GM12878 (cell line): ENCODE data around the gene ARHGAP15. TPM values are rescaled to one million over a fixed set of nuclear protein-coding genes. Genes with fewer than 3 reads are reported as not detected.
A peak's percentile ranks its signal among the peaks of the same experiment; 100 is the strongest.

Source experiments
- BACH1 ChIP-seq: fragments of 450-650 bp; IDR thresholded peaks from 2 replicates; pipeline ENCODE4 v1.6.1; 2017; ENCODE audit warnings: mild to moderate bottlenecking, borderline replicate concordance
- CHD4 ChIP-seq: fragments of 200-600 bp; sonication (generic); IDR thresholded peaks from 2 replicates; pipeline ENCODE4 v1.6.1; 2016; ENCODE audit warnings: mild to moderate bottlenecking
- DPF2 ChIP-seq: fragments of 450-650 bp; IDR thresholded peaks from 2 replicates; pipeline ENCODE4 v1.6.1; 2017; ENCODE audit warnings: mild to moderate bottlenecking
- EED ChIP-seq: sonication (generic); IDR thresholded peaks from 2 replicates; pipeline ENCODE4 v1.6.1; 2016; ENCODE audit warnings: antibody characterized with exemption, low read depth
- EGR1 ChIP-seq, 2 experiments: IDR thresholded peaks; 1 replicate in 1 of 2; 2 replicates in 1 of 2; pipeline ENCODE4 v1.6.1; 2011 to 2012; ENCODE audit warnings: low read depth in 2 of 2, low read length in 2 of 2, borderline replicate concordance in 1 of 2, mild to moderate bottlenecking in 1 of 2, moderate library complexity in 1 of 2
- HDAC6 ChIP-seq: fragments of 200-600 bp; sonication (generic); IDR thresholded peaks from one replicate; pipeline ENCODE4 v1.8.0; 2017; ENCODE audit warnings: antibody characterized with exemption; ENCODE audit not compliant: unreplicated experiment
- HDGF ChIP-seq: fragments of 450-650 bp; IDR thresholded peaks from 2 replicates; pipeline ENCODE4 v1.6.1; 2016; ENCODE audit warnings: antibody characterized with exemption
- IKZF2 ChIP-seq, 2 experiments: fragments of 450-650 bp; IDR thresholded peaks; 2 replicates each; pipeline ENCODE4 v1.6.1; 2017; ENCODE audit warnings: mild to moderate bottlenecking in 2 of 2, moderate library complexity in 2 of 2
- KDM1A ChIP-seq: fragments of 200-600 bp; sonication (generic); IDR thresholded peaks from 2 replicates; pipeline ENCODE4 v1.6.1; 2016; ENCODE audit warnings: borderline replicate concordance
- MXI1 ChIP-seq: fragments of 150-350 bp; IDR thresholded peaks from 2 replicates; pipeline ENCODE4 v1.6.1; 2011; ENCODE audit warnings: low read depth, mild to moderate bottlenecking, inconsistent platforms, low read length, improper control_type of control experiment
- NFYA ChIP-seq: IDR thresholded peaks from 2 replicates; pipeline ENCODE4 v1.6.1; 2011; ENCODE audit warnings: low read depth, mild to moderate bottlenecking, low read length, improper control_type of control experiment, borderline replicate concordance
- POLR2AphosphoS2 ChIP-seq: IDR thresholded peaks from 2 replicates; pipeline ENCODE4 v1.6.1; 2011; ENCODE audit warnings: low read depth, mild to moderate bottlenecking, low read length, improper control_type of control experiment, moderate library complexity
- RELA ChIP-seq: fragments of 450-650 bp; IDR thresholded peaks from 2 replicates; pipeline ENCODE4 v1.8.0; 2014; ENCODE audit warnings: borderline replicate concordance; ENCODE audit not compliant: partially characterized antibody
- RUNX3 ChIP-seq: IDR thresholded peaks from 2 replicates; pipeline ENCODE4 v1.6.1; 2012; ENCODE audit warnings: low read length, inconsistent platforms
- SIX5 ChIP-seq: IDR thresholded peaks from 2 replicates; pipeline ENCODE4 v1.6.1; 2011; ENCODE audit warnings: mild to moderate bottlenecking, low read depth, low read length, moderate library complexity; ENCODE audit not compliant: severe bottlenecking
- SREBF1 ChIP-seq: IDR thresholded peaks from 2 replicates; pipeline ENCODE4 v1.6.1; 2012; ENCODE audit warnings: mild to moderate bottlenecking, low read length
- YY1 ChIP-seq: IDR thresholded peaks from 2 replicates; pipeline ENCODE4 v1.6.1; 2011; ENCODE audit warnings: low read depth, mild to moderate bottlenecking, low read length
- ZNF207 ChIP-seq: fragments of 450-650 bp; IDR thresholded peaks from 2 replicates; pipeline ENCODE4 v1.6.1; 2014; ENCODE audit warnings: antibody characterized with exemption, mild to moderate bottlenecking, borderline replicate concordance
- ZNF217 ChIP-seq: fragments of 450-650 bp; IDR thresholded peaks from 2 replicates; pipeline ENCODE4 v1.6.1; 2017; ENCODE audit warnings: antibody characterized with exemption, mild to moderate bottlenecking
- ZNF384 ChIP-seq: IDR thresholded peaks from 2 replicates; pipeline ENCODE4 v1.6.1; 2012; ENCODE audit warnings: low read depth, mild to moderate bottlenecking, low read length, improper control_type of control experiment, borderline replicate concordance
- ZSCAN29 ChIP-seq: fragments of 450-650 bp; IDR thresholded peaks from 2 replicates; pipeline ENCODE4 v1.6.1; 2017; ENCODE audit warnings: mild to moderate bottlenecking, moderate library complexity
- polyA plus RNA-seq, 11 experiments: library from polyadenylated mRNA; depleted of rRNA in 4 of 11; unstranded in 6 of 11; stranded (reverse) in 5 of 11; fragments of >200 nt; fragmentation: Nextera tagmentation in 4 of 11; fragmentation: Illumina TruSeq in 1 of 11; extraction: Ambion mirVana in 4 of 11; extraction: Trizol in 1 of 11; gene quantifications; 1 replicate in 1 of 11; 2 replicates in 10 of 11; pipeline versions ENCODE4 v1.2.1 to v1.2.3, GENCODE V29; 2011 to 2016; ENCODE audit warnings: inconsistent platforms in 2 of 11, missing spikeins in 2 of 11, low read depth in 1 of 11
- total RNA-seq, 4 experiments: library from RNA; depleted of rRNA in 3 of 4; stranded (reverse); fragments of >200 nt in 3 of 4; fragmentation: Illumina TruSeq in 1 of 4; extraction: Trizol in 1 of 4; gene quantifications; 2 replicates each; pipeline versions ENCODE4 v1.2.1 to v1.2.3, GENCODE V29; 2013 to 2021
- TF ChIP-seq, protein P1 (sequence below): fragments of 450-650 bp; IDR thresholded peaks from 2 replicates; pipeline ENCODE4 v1.6.1; 2016; ENCODE audit warnings: mild to moderate bottlenecking, moderate library complexity, borderline replicate concordance
- TF ChIP-seq, protein P2 (sequence below): fragments of 450-650 bp; IDR thresholded peaks from 2 replicates; pipeline ENCODE4 v1.6.1; 2016; ENCODE audit warnings: mild to moderate bottlenecking
- TF ChIP-seq, protein P3 (sequence below), 3 experiments: IDR thresholded peaks in 2 of 3; conservative IDR thresholded peaks in 1 of 3; 2 replicates each; pipeline ENCODE4 v1.5.1; 2011; ENCODE audit warnings: low read depth in 3 of 3, low read length in 3 of 3, mild to moderate bottlenecking in 3 of 3, control low read depth in 2 of 3, moderate library complexity in 2 of 3, inconsistent platforms in 1 of 3, mixed read lengths in 1 of 3; ENCODE audit not compliant: control insufficient read depth in 2 of 3, insufficient read depth in 1 of 3; ENCODE audit errors: extremely low read depth in 1 of 3

The ARHGAP15 gene
- total and polyA plus RNA-seq, 10 of the 15 experiments (the other 5 are each of a cell fraction or from before 2014, with no cell fraction given) = 38.0 to 92.6 (median 66.7) TPM

DNA sequence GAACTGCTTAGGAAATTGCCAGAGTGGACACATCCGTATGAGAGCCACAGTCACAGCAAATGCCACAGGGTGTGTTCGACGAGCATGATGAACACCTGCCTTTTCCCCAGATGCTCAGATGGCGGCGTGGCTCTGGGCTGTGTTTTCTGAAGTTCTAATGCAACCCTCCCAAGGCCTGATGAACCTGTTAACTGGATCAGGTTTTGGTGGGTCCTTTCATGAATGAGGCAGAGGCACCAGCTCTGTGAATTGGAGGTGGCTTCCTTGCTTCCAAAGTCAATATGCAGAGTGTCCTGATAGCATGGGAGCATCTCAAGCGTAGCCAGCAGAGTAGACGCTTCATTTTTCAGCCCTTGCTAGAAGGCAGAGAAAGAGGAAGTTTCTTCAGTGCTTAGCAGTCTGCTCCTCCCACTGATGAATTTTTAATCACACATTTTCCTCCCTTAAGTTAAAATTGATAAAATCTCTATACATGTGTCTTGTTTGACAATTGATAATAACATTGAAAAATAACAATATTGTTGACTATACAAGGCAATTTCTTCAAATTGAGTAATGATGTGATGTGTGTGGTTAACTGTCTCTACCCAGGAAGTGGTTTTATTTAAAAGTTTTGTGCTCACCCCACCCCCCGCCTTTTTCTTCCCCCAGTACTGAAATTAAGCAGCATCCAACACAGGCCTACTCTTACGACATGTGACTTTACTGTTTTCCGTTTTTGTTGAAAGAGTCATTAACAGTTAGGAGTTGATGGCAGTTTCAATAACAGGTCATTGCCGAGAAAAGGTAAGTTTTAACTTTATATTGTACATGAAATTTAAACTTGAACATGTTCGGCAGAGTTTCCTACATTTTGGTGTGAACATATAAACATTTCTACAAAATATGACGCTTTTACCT is at the start of gene ARHGAP15 (continued):
- TF ChIP-seq EED (peak; percentile 44), KDM1A (no peak), RELA (peak; percentile 45), EGR1 (IDR thresholded peaks at IDR 0.05; ENCODE audit: borderline replicate concordance in 1 of 2, low read depth in 2 of 2, low read length in 2 of 2) (0 out of 3 replicates have a peak, but pooled peaks of 1 of the 2 experiments have one; percentile 14), BACH1 (0 out of 2 replicates have a peak, but pooled peaks have one; percentile 5), SIX5 (no peak), IKZF2 (IDR thresholded peaks at IDR 0.05) (peak; percentile 55 to 57; a peak in 3 of 4 replicates), ZSCAN29 (no peak), HDAC6 (no peak), ZNF384 (no peak), ZNF207 (peak; percentile 57; the same call in 1 of the 2 replicates), DPF2 (peak; percentile 83), HDGF (no peak), NFYA (no peak), ZNF217 (peak; percentile 20; the same call in 1 of the 2 replicates), SREBF1 (no peak), MXI1 (peak; percentile 46), CHD4 (no peak), POLR2AphosphoS2 (no peak), YY1 (peak; percentile 86), RUNX3 (peak; percentile 98)
- TF ChIP-seq, protein P1, sequence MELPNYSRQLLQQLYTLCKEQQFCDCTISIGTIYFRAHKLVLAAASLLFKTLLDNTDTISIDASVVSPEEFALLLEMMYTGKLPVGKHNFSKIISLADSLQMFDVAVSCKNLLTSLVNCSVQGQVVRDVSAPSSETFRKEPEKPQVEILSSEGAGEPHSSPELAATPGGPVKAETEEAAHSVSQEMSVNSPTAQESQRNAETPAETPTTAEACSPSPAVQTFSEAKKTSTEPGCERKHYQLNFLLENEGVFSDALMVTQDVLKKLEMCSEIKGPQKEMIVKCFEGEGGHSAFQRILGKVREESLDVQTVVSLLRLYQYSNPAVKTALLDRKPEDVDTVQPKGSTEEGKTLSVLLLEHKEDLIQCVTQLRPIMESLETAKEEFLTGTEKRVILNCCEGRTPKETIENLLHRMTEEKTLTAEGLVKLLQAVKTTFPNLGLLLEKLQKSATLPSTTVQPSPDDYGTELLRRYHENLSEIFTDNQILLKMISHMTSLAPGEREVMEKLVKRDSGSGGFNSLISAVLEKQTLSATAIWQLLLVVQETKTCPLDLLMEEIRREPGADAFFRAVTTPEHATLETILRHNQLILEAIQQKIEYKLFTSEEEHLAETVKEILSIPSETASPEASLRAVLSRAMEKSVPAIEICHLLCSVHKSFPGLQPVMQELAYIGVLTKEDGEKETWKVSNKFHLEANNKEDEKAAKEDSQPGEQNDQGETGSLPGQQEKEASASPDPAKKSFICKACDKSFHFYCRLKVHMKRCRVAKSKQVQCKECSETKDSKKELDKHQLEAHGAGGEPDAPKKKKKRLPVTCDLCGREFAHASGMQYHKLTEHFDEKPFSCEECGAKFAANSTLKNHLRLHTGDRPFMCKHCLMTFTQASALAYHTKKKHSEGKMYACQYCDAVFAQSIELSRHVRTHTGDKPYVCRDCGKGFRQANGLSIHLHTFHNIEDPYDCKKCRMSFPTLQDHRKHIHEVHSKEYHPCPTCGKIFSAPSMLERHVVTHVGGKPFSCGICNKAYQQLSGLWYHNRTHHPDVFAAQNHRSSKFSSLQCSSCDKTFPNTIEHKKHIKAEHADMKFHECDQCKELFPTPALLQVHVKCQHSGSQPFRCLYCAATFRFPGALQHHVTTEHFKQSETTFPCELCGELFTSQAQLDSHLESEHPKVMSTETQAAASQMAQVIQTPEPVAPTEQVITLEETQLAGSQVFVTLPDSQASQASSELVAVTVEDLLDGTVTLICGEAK = no peak
- TF ChIP-seq, protein P2, sequence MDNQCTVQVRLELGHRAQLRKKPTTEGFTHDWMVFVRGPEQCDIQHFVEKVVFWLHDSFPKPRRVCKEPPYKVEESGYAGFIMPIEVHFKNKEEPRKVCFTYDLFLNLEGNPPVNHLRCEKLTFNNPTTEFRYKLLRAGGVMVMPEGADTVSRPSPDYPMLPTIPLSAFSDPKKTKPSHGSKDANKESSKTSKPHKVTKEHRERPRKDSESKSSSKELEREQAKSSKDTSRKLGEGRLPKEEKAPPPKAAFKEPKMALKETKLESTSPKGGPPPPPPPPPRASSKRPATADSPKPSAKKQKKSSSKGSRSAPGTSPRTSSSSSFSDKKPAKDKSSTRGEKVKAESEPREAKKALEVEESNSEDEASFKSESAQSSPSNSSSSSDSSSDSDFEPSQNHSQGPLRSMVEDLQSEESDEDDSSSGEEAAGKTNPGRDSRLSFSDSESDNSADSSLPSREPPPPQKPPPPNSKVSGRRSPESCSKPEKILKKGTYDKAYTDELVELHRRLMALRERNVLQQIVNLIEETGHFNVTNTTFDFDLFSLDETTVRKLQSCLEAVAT = peak; percentile 84; the same call in 1 of the 2 replicates
- TF ChIP-seq, protein P3, sequence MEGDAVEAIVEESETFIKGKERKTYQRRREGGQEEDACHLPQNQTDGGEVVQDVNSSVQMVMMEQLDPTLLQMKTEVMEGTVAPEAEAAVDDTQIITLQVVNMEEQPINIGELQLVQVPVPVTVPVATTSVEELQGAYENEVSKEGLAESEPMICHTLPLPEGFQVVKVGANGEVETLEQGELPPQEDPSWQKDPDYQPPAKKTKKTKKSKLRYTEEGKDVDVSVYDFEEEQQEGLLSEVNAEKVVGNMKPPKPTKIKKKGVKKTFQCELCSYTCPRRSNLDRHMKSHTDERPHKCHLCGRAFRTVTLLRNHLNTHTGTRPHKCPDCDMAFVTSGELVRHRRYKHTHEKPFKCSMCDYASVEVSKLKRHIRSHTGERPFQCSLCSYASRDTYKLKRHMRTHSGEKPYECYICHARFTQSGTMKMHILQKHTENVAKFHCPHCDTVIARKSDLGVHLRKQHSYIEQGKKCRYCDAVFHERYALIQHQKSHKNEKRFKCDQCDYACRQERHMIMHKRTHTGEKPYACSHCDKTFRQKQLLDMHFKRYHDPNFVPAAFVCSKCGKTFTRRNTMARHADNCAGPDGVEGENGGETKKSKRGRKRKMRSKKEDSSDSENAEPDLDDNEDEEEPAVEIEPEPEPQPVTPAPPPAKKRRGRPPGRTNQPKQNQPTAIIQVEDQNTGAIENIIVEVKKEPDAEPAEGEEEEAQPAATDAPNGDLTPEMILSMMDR (IDR thresholded peaks at IDR 0.05 in 2 of 3, conservative IDR thresholded peaks at IDR 0.05 in 1 of 3; ENCODE audit: control insufficient read depth in 2 of 3, extremely low read depth in 1 of 3, insufficient read depth in 1 of 3, low read depth in 3 of 3, low read length in 3 of 3) = no peak
